ENCODE data around the gene APOL3. TPM values are rescaled to one million over a fixed set of nuclear protein-coding genes. Genes with fewer than 3 reads are reported as not detected.

Gene APOL3
- polyA plus RNA-seq, 1 experiment: 6.7 TPM

DNA sequence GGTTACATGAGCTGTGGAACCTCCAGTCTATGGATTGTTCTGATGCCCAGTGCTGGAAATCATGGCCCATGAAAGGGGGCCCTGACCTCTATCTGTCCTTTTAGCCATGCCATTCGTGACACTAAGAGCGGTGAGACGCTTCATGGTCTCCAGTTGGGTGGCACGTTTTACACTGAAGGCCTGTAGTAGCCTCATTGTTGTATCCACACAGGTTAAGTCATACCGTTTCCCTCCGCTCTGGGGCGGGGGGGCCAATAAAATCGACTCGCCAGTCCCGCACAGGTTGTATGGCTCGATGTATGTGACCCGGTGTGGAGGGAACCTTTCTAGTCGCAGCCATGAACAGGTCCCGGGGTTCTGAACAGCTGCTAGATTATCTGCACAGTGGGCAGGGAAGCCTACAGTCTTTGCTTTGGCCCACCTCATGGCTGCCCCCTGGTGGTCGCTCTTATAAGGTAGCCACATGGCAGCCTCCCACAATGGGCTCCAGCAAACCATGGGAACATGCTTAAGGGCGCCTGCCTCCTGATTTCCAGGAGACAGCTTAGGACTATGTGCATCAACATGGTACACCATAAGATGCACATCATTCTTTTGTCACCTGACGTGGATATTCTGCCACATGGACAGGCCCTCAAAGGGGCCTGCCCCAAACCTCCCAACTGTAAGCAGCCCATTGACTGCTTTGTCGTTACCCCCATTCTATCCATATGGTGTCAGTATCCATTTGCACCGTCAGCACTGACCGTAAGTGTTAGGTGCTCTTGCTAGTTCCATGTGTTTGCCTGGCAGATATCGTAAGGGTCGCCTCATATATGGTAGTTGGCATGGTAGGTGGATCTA is 19.7 kb upstream of the APOL3 start:
- ChIA-PET CTCF (interaction anchor here (0.8 to 9.1 kb wide), 22 partner anchors 9 to 553 kb away, joined by 3 to 166 read pairs (median 7); partner anchors contain the start of genes APOL2 and APOL3), POLR2A (no interaction called here)
- no peaks in the 10 kb centered on the region for H3K36me3 ChIP-seq (ENCODE audit: control insufficient read depth, insufficient read depth, low read length)
- TF ChIP-seq, protein P1, sequence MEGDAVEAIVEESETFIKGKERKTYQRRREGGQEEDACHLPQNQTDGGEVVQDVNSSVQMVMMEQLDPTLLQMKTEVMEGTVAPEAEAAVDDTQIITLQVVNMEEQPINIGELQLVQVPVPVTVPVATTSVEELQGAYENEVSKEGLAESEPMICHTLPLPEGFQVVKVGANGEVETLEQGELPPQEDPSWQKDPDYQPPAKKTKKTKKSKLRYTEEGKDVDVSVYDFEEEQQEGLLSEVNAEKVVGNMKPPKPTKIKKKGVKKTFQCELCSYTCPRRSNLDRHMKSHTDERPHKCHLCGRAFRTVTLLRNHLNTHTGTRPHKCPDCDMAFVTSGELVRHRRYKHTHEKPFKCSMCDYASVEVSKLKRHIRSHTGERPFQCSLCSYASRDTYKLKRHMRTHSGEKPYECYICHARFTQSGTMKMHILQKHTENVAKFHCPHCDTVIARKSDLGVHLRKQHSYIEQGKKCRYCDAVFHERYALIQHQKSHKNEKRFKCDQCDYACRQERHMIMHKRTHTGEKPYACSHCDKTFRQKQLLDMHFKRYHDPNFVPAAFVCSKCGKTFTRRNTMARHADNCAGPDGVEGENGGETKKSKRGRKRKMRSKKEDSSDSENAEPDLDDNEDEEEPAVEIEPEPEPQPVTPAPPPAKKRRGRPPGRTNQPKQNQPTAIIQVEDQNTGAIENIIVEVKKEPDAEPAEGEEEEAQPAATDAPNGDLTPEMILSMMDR (IDR thresholded peaks at IDR 0.05; ENCODE audit: insufficient read depth, low read depth, low read length): peak; percentile 93
- H3K27me3 ChIP-seq (ENCODE audit: control insufficient read depth, insufficient read depth, low read length): peaks cover 1% of the 10 kb centered on the region; the same call in 1 of the 2 replicates
- DNase-seq (ENCODE audit: low read depth): no peak
- no peak overlapping the region for H3K4me3 ChIP-seq (ENCODE audit: low read depth, low read length)

DNA sequence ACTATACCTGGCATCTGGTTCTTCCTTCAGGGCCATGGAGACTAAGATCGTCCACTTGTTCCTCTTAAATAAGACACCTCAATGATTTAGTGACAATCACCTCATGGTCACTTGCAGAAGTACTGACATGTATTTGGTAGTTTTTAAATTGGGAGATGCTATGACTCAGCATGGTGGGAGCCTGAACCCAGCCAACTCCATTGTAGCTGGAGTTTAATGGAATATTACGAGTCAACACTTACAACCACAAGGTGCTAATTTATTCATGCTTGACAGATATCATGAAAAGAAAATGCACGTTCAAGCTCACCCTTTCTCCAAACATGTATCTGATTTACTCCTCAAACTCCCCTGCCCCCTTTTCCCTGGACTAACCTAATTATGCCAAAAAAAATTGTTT is 16.6 kb upstream of the APOL3 start:
- POLR2A ChIA-PET: interaction anchor here (0.5 kb wide), 1 partner anchor 599 kb away, joined by 3 read pairs; the partner anchor contains the start of gene IFT27
- no peak for DNase-seq (ENCODE audit: low read depth)
- no peaks in the 10 kb centered on the region; the same call in 1 of the 2 replicates for H3K27me3 ChIP-seq (ENCODE audit: control insufficient read depth, insufficient read depth, low read length)
- TF ChIP-seq, protein P1 (IDR thresholded peaks at IDR 0.05; ENCODE audit: insufficient read depth, low read depth, low read length): no peak
- no peaks in the 10 kb centered on the region for H3K36me3 ChIP-seq (ENCODE audit: control insufficient read depth, insufficient read depth, low read length)
- CTCF ChIA-PET: interaction anchor here (1.0 to 9.1 kb wide), 8 partner anchors 13 to 111 kb away, joined by 3 to 166 read pairs (median 4); no protein-coding TSS in a partner anchor
- no peak overlapping the region for H3K4me3 ChIP-seq (ENCODE audit: low read depth, low read length)

DNA sequence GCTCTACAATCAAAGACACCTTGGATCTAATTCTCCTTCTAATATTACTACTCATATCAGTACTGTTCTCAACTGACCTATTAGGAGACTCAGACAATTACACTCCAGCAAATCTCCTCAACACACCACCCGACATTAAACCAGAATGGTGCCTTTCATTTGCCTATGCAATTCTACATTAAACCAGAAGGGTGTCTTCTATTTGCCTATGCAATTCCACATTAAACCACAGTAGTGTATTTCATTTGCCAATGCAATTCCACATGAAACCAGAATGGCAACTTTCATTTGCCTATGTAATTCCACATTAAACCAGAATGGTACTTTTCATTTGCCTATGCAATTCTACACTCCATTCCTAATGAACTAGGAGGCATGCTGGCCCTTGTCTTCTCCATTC is 15.3 kb upstream of the APOL3 start:
- no peaks in the 10 kb centered on the region for H3K27me3 ChIP-seq (ENCODE audit: control insufficient read depth, insufficient read depth, low read length)
- H3K36me3 ChIP-seq (ENCODE audit: control insufficient read depth, insufficient read depth, low read length): no peaks in the 10 kb centered on the region
- TF ChIP-seq, protein P1 (IDR thresholded peaks at IDR 0.05; ENCODE audit: insufficient read depth, low read depth, low read length): 0 out of 2 replicates have a peak, but pooled peaks have one; percentile 1
- POLR2A ChIA-PET: no interaction called here
- CTCF ChIA-PET: interaction anchor here (1.0 to 9.1 kb wide), 3 partner anchors 12 to 31 kb away, joined by 3 to 166 read pairs (median 3); no protein-coding TSS in a partner anchor
- no peak for DNase-seq (ENCODE audit: low read depth)
- no peak overlapping the region for H3K4me3 ChIP-seq (ENCODE audit: low read depth, low read length)

DNA sequence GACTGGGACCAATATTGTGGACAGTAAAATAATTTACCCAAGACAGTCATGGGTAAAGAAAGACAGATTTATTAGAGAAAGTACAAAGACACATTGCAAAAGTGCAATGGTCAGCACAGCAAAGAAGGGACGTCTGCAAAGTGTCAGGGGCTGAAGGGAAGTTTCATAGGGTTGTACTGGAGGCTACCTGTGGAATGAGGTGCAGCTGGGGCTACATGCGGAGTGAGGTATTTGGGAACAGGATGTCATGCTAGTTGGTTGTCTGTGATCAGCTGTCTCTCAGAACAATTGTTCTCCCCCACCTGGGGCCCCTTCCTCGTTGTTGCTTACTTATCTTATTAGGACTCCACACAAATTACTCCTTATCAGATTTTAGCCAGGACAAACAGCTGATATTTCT is 11.4 kb upstream of the APOL3 start:
- no peaks in the 10 kb centered on the region; the same call in none of the 2 replicates for H3K27me3 ChIP-seq (ENCODE audit: control insufficient read depth, insufficient read depth, low read length)
- POLR2A ChIA-PET: interaction anchor here (0.6 kb wide), 1 partner anchor 16 kb away, joined by 4 read pairs; no protein-coding TSS in a partner anchor
- TF ChIP-seq, protein P1 (IDR thresholded peaks at IDR 0.05; ENCODE audit: insufficient read depth, low read depth, low read length): no peak
- no peak for DNase-seq (ENCODE audit: low read depth)
- H3K4me3 ChIP-seq (ENCODE audit: low read depth, low read length): no peak overlapping the region
- CTCF ChIA-PET: interaction anchor here (5.1 kb wide), 1 partner anchor 8 kb away, joined by 34 read pairs; no protein-coding TSS in a partner anchor
- H3K36me3 ChIP-seq (ENCODE audit: control insufficient read depth, insufficient read depth, low read length): no peaks in the 10 kb centered on the region
